Astrocyte (in vitro differentiated cells and primary cell): ENCODE results near the gene TMEM9. TPM values are rescaled to one million over a fixed set of nuclear protein-coding genes. Genes with fewer than 3 reads are reported as not detected.

ENCODE experiments used
- DNase-seq: peaks from one replicate; pipeline ENCODE4 v3.0.0-alpha.2; 2010; ENCODE audit warnings: low read depth
- FAIRE-seq: peaks from 2 replicates; lab custom pipeline; 2011; peaks lifted over from hg19 to GRCh38; lab: Jason Lieb, UNC
- H2AFZ ChIP-seq: 2 replicates; pipeline ENCODE4 v1.6.0; 2012; ENCODE audit warnings: low read depth, low read length, inconsistent platforms
- H3K27ac ChIP-seq: 2 replicates; pipeline ENCODE4 v1.5.1; 2011; ENCODE audit warnings: low read depth, low read length, inconsistent platforms
- H3K27me3 ChIP-seq: 2 replicates; pipeline ENCODE4 v1.6.0; 2011; ENCODE audit warnings: low read length, inconsistent platforms; ENCODE audit not compliant: insufficient read depth
- H3K36me3 ChIP-seq: 2 replicates; pipeline ENCODE4 v1.5.1; 2011; ENCODE audit warnings: low read length, inconsistent platforms; ENCODE audit not compliant: insufficient read depth
- H3K4me1 ChIP-seq: 2 replicates; pipeline ENCODE4 v1.5.1; 2011; ENCODE audit warnings: low read length, inconsistent platforms; ENCODE audit not compliant: insufficient read depth
- H3K4me2 ChIP-seq: 2 replicates; pipeline ENCODE4 v1.6.0; 2012; ENCODE audit warnings: low read length, inconsistent platforms
- H3K4me3 ChIP-seq: 2 replicates; pipeline ENCODE4 v1.5.1; 2011; ENCODE audit warnings: low read depth, mild to moderate bottlenecking, low read length, inconsistent platforms; ENCODE audit not compliant: insufficient read depth
- H3K79me2 ChIP-seq: 2 replicates; pipeline ENCODE4 v1.6.0; 2012; ENCODE audit warnings: mild to moderate bottlenecking, low read length, inconsistent platforms; ENCODE audit not compliant: insufficient read depth
- H3K9ac ChIP-seq: 2 replicates; pipeline ENCODE4 v1.6.0; 2012; ENCODE audit warnings: mild to moderate bottlenecking, low read length, inconsistent platforms
- H3K9me3 ChIP-seq: 2 replicates; pipeline ENCODE4 v1.5.1; 2012; ENCODE audit warnings: low read depth, mild to moderate bottlenecking, low read length, inconsistent platforms; ENCODE audit not compliant: insufficient read depth
- H4K20me1 ChIP-seq: 2 replicates; pipeline ENCODE4 v1.6.0; 2012; ENCODE audit warnings: low read length, inconsistent platforms; ENCODE audit not compliant: insufficient read depth
- H3K27ac Mint-ChIP-seq: one replicate; pipeline ENCODE4 v1.8.0; 2021; ENCODE audit warnings: mild to moderate bottlenecking, mixed read lengths; ENCODE audit not compliant: unreplicated experiment
- H3K27me3 Mint-ChIP-seq: one replicate; pipeline ENCODE4 v1.8.0; 2021; ENCODE audit warnings: low read depth, mixed read lengths; ENCODE audit not compliant: unreplicated experiment
- H3K36me3 Mint-ChIP-seq: one replicate; pipeline ENCODE4 v1.8.0; 2021; ENCODE audit warnings: low read depth, mixed read lengths; ENCODE audit not compliant: unreplicated experiment
- H3K4me1 Mint-ChIP-seq: one replicate; pipeline ENCODE4 v1.8.0; 2021; ENCODE audit warnings: low read depth, mixed read lengths; ENCODE audit not compliant: unreplicated experiment
- H3K4me3 Mint-ChIP-seq: one replicate; pipeline ENCODE4 v1.8.0; 2021; ENCODE audit warnings: mild to moderate bottlenecking, moderate library complexity, mixed read lengths; ENCODE audit not compliant: unreplicated experiment
- H3K9me3 Mint-ChIP-seq: one replicate; pipeline ENCODE4 v1.8.0; 2021; ENCODE audit warnings: mild to moderate bottlenecking, mixed read lengths; ENCODE audit not compliant: unreplicated experiment
- CTCF ChIP-seq: IDR thresholded peaks from 2 replicates; pipeline ENCODE4 v1.5.1; 2011; ENCODE audit warnings: low read depth, mild to moderate bottlenecking, inconsistent platforms, low read length, moderate library complexity; ENCODE audit not compliant: insufficient read depth
- EZH2 ChIP-seq: IDR thresholded peaks from 2 replicates; pipeline ENCODE4 v1.6.1; 2012; ENCODE audit warnings: mild to moderate bottlenecking, low read length, inconsistent platforms; ENCODE audit not compliant: insufficient read depth
- total RNA-seq: library from RNA; stranded (reverse); gene quantifications from 2 replicates; pipeline ENCODE4 v1.2.1, GENCODE V29; 2021

Gene TMEM9
- total RNA-seq, 1 donor from 2014 or later = 88.1 TPM

GRCh38 chr1:201105688-201106087, 48.6 kb downstream of the TMEM9 start:
- no peaks in the 10 kb centered on the region for H3K27me3 ChIP-seq
- no peaks in the 10 kb centered on the region for H3K36me3 Mint-ChIP-seq
- no peaks in the 10 kb centered on the region for H3K79me2 ChIP-seq
- no peak overlapping the region for H3K4me2 ChIP-seq
- no peak overlapping the region for H3K9ac ChIP-seq
- no peak overlapping the region for H3K4me3 ChIP-seq
- no peak overlapping the region for H2AFZ ChIP-seq
- no peaks in the 10 kb centered on the region for H3K4me1 Mint-ChIP-seq
- no peaks in the 10 kb centered on the region for H3K9me3 ChIP-seq
- TF ChIP-seq CTCF = no peak
- TF ChIP-seq EZH2 = no peak
- no peaks in the 10 kb centered on the region for H4K20me1 ChIP-seq
- no peaks in the 10 kb centered on the region for H3K4me1 ChIP-seq
- no peaks in the 10 kb centered on the region for H3K36me3 ChIP-seq
- DNase-seq (no peak), FAIRE-seq (no peak)
- H3K27ac Mint-ChIP-seq = no peak overlapping the region
- no peaks in the 10 kb centered on the region for H3K9me3 Mint-ChIP-seq
- no peak overlapping the region for H3K4me3 Mint-ChIP-seq
- H3K27ac ChIP-seq = no peak overlapping the region
- H3K27me3 Mint-ChIP-seq = peaks cover 54% of the 10 kb centered on the region

GRCh38 chr1:201104141-201104540, 50.1 kb downstream of the TMEM9 start:
- Histone ChIP-seq H4K20me1 (no peaks in the 10 kb centered on the region), H3K4me2 (no peak overlapping the region), H3K36me3 (no peaks in the 10 kb centered on the region), H3K79me2 (no peaks in the 10 kb centered on the region), H2AFZ (no peak overlapping the region), H3K4me1 (no peaks in the 10 kb centered on the region), H3K9me3 (no peaks in the 10 kb centered on the region), H3K27ac (no peak overlapping the region), H3K9ac (no peak overlapping the region), H3K4me3 (no peak overlapping the region), H3K27me3 (peaks cover 4% of the 10 kb centered on the region)
- peaks cover 54% of the 10 kb centered on the region for H3K27me3 Mint-ChIP-seq
- DNase-seq (no peak), FAIRE-seq (no peak)
- H3K4me3 Mint-ChIP-seq = no peak overlapping the region
- no peaks in the 10 kb centered on the region for H3K4me1 Mint-ChIP-seq
- no peak for TF ChIP-seq CTCF
- TF ChIP-seq EZH2 = no peak
- no peaks in the 10 kb centered on the region for H3K36me3 Mint-ChIP-seq
- H3K9me3 Mint-ChIP-seq = no peaks in the 10 kb centered on the region
- no peak overlapping the region for H3K27ac Mint-ChIP-seq

GRCh38 chr1:201103666-201104065, 50.6 kb downstream of the TMEM9 start:
- H3K36me3 Mint-ChIP-seq = no peaks in the 10 kb centered on the region
- DNase-seq = no peak
- Histone ChIP-seq H3K27me3 (peaks cover 4% of the 10 kb centered on the region), H3K4me2 (no peak overlapping the region), H3K9me3 (no peaks in the 10 kb centered on the region), H2AFZ (no peak overlapping the region), H3K79me2 (no peaks in the 10 kb centered on the region), H3K4me3 (no peak overlapping the region), H3K4me1 (no peaks in the 10 kb centered on the region), H3K36me3 (no peaks in the 10 kb centered on the region), H4K20me1 (no peaks in the 10 kb centered on the region), H3K9ac (no peak overlapping the region), H3K27ac (no peak overlapping the region)
- no peak for FAIRE-seq
- no peaks in the 10 kb centered on the region for H3K9me3 Mint-ChIP-seq
- H3K4me3 Mint-ChIP-seq = no peak overlapping the region
- H3K4me1 Mint-ChIP-seq = no peaks in the 10 kb centered on the region
- TF ChIP-seq CTCF = no peak
- no peak for TF ChIP-seq EZH2
- peaks cover 54% of the 10 kb centered on the region for H3K27me3 Mint-ChIP-seq
- no peak overlapping the region for H3K27ac Mint-ChIP-seq
